Type B pancreatic cell (in vitro differentiated cells): ENCODE results near the gene DGAT2. TPM values are rescaled to one million over a fixed set of nuclear protein-coding genes. Genes with fewer than 3 reads are reported as not detected.
A peak's percentile ranks its signal among the peaks of the same experiment; 100 is the strongest.
"Not testable (repeated sequence)": the region's sequence is repeated elsewhere in the genome, so short reads cannot be mapped to it uniquely, and the experiment has no call there.

Source experiments
- DNase-seq: peaks from one replicate; pipeline ENCODE4 v3.0.0; 2021; ENCODE audit warnings: mixed read lengths; ENCODE audit not compliant: unreplicated experiment; ENCODE audit errors: extremely low spot score
- H3K27ac Mint-ChIP-seq: 2 replicates; pipeline ENCODE4 v1.8.0; 2021; ENCODE audit warnings: mild to moderate bottlenecking, mixed read lengths
- H3K27me3 Mint-ChIP-seq: 2 replicates; pipeline ENCODE4 v1.8.0; 2021; ENCODE audit warnings: mixed read lengths
- H3K36me3 Mint-ChIP-seq: 2 replicates; pipeline ENCODE4 v1.8.0; 2021; ENCODE audit warnings: mixed read lengths
- H3K4me1 Mint-ChIP-seq: one replicate; pipeline ENCODE4 v1.8.0; 2021; ENCODE audit warnings: mixed read lengths; ENCODE audit not compliant: unreplicated experiment
- H3K4me3 Mint-ChIP-seq: 2 replicates; pipeline ENCODE4 v1.8.0; 2021; ENCODE audit warnings: mild to moderate bottlenecking, mixed read lengths
- H3K9me3 Mint-ChIP-seq: 2 replicates; pipeline ENCODE4 v1.8.0; 2021; ENCODE audit warnings: mixed read lengths
- total RNA-seq: library from RNA; stranded (reverse); gene quantifications from 2 replicates; pipeline ENCODE4 v1.2.1, GENCODE V29; 2021; ENCODE audit warnings: low replicate concordance
- TF ChIP-seq, protein P1 (sequence below): fragments of 200-600 bp; sonication (generic); conservative IDR thresholded peaks from 2 replicates; pipeline ENCODE4 v1.5.0; 2021; ENCODE audit warnings: antibody characterized with exemption, mild to moderate bottlenecking

Gene DGAT2
- total RNA-seq, 1 donor from 2014 or later, result 5.9 TPM

GRCh38 chr11:75733431-75734107 lies 35.0 kb upstream of the DGAT2 start:
- Mint-ChIP-seq H3K9me3 (no peaks in the 10 kb centered on the region), H3K27me3 (no peaks in the 10 kb centered on the region), H3K4me1 (peaks cover 4% of the 10 kb centered on the region), H3K27ac (no peak overlapping the region), H3K36me3 (no peaks in the 10 kb centered on the region), H3K4me3 (no peak overlapping the region)
- DNase-seq, result peak; percentile 57
- TF ChIP-seq, protein P1, sequence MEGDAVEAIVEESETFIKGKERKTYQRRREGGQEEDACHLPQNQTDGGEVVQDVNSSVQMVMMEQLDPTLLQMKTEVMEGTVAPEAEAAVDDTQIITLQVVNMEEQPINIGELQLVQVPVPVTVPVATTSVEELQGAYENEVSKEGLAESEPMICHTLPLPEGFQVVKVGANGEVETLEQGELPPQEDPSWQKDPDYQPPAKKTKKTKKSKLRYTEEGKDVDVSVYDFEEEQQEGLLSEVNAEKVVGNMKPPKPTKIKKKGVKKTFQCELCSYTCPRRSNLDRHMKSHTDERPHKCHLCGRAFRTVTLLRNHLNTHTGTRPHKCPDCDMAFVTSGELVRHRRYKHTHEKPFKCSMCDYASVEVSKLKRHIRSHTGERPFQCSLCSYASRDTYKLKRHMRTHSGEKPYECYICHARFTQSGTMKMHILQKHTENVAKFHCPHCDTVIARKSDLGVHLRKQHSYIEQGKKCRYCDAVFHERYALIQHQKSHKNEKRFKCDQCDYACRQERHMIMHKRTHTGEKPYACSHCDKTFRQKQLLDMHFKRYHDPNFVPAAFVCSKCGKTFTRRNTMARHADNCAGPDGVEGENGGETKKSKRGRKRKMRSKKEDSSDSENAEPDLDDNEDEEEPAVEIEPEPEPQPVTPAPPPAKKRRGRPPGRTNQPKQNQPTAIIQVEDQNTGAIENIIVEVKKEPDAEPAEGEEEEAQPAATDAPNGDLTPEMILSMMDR, result no peak

DNA sequence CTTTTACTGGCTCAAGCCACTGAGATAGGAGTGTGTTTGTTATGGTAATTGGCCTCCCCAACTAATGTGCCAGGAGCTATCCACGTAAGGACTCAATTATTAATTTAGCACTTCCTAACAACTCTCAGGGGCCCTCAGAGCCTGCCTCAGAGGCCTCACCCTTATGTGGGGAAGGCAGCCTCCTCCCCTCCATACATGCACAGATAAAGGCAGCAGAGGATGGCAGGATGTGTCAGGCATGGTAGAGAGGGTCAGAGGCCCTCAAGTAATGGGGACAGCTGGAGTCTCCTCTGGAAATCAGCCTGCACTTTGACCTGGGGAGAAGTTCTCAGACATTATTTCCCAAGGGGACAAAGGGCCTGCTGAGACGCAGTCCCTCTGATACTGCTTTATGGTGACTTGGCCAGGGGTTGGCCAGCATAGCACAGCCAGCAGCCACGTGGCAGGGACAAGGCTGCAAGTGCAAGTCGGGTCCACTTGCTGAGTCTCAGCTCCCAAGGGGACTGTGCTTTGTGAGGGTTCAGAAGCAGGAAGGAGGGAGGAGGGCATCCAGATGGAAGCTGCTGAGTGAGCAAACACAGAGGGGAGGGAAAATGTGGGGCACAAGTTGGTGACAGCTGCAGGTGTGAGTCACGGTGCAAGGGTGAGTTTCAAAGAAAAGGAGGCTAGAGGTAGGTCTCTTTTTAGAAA lies 33.9 kb upstream of the DGAT2 start:
- no peak overlapping the region for H3K4me3 Mint-ChIP-seq
- no peaks in the 10 kb centered on the region for H3K36me3 Mint-ChIP-seq
- peaks cover 4% of the 10 kb centered on the region for H3K4me1 Mint-ChIP-seq
- no peaks in the 10 kb centered on the region for H3K9me3 Mint-ChIP-seq
- H3K27me3 Mint-ChIP-seq, result peaks cover 4% of the 10 kb centered on the region
- H3K27ac Mint-ChIP-seq, result peak overlapping the region; percentile 31
- DNase-seq, result peak; percentile 49
- TF ChIP-seq, protein P1, result no peak

DNA sequence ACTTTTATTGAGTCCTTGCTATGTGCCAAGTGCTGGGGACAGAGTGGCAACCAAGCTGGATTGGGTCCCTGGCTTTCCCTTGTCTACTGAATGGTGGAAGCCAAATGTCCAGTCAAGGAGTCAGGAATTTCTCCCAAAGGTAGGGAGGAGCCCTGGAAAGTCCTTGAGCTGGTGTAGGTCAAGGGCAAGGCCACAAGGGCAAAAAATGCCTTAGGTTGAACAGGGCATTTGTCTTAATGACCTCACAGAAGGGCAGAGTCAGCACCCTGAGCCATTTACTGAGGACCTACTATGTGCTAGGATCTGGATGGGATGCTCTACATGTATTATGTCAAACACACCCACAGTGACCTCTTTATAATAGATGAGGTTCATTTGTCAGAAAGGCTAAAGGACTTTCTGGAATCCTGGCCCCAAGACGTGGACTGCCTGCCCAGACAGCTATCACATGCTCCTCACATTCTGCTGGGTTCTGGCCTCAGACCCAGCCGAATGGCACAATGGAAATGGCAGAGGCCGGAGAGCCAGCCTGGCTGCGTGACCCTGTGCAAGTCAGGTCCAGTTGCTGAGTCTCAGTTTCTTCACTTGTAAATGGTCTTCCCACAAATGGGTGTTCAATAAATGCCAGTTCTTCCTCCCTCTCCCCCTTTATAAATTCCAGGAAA lies 33.3 kb upstream of the DGAT2 start:
- TF ChIP-seq, protein P1, result no peak

DNA sequence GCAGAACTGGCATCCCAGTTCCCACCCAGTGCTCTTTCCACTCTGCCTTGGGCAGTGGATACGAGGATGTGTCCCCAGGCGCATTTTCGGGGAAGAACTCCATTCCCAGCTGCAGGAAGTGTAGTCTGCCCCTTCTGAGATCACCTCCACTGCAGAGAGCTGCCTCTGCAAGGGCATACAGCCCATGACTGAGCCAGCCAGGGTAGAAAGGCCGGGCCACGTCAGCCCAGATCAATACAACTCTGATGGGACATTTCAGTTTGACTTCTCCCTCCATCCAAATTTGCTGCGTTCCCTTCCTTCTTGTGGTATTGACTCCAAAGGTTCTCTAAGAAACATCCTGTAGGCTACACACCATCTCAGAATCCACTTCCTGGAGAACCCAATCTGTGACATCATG lies 31.3 kb upstream of the DGAT2 start:
- no peak overlapping the region for H3K4me3 Mint-ChIP-seq
- H3K4me1 Mint-ChIP-seq, result peaks cover 4% of the 10 kb centered on the region
- TF ChIP-seq, protein P1, result no peak
- no peak for DNase-seq
- no peaks in the 10 kb centered on the region for H3K9me3 Mint-ChIP-seq
- peaks cover 10% of the 10 kb centered on the region for H3K27me3 Mint-ChIP-seq
- no peaks in the 10 kb centered on the region for H3K36me3 Mint-ChIP-seq
- H3K27ac Mint-ChIP-seq, result no peak overlapping the region

More for the DNA sequence above, 33.3 kb upstream of the DGAT2 start:
- H3K27me3 Mint-ChIP-seq, result peaks cover 6% of the 10 kb centered on the region
- H3K4me3 Mint-ChIP-seq, result no peak overlapping the region
- no peaks in the 10 kb centered on the region for H3K9me3 Mint-ChIP-seq
- no peak overlapping the region for H3K27ac Mint-ChIP-seq
- peaks cover 4% of the 10 kb centered on the region for H3K4me1 Mint-ChIP-seq
- H3K36me3 Mint-ChIP-seq, result no peaks in the 10 kb centered on the region
- DNase-seq, result no peak

GRCh38 chr11:75740681-75741080 lies 27.9 kb upstream of the DGAT2 start:
- Mint-ChIP-seq H3K4me1 (no peaks in the 10 kb centered on the region), H3K27ac (no peak overlapping the region), H3K36me3 (no peaks in the 10 kb centered on the region), H3K9me3 (no peaks in the 10 kb centered on the region), H3K27me3 (peaks cover 16% of the 10 kb centered on the region), H3K4me3 (no peak overlapping the region)
- TF ChIP-seq, protein P1, result no peak
- DNase-seq, result no peak

GRCh38 chr11:75743159-75743558 lies 25.4 kb upstream of the DGAT2 start:
- not testable (repeated sequence) for DNase-seq, H3K4me1 Mint-ChIP-seq, H3K9me3 Mint-ChIP-seq, H3K36me3 Mint-ChIP-seq, H3K27ac Mint-ChIP-seq, H3K4me3 Mint-ChIP-seq
- H3K27me3 Mint-ChIP-seq, result peaks cover 16% of the 10 kb centered on the region
